IMR-90 (cell line): ENCODE results near the gene PITPNB. TPM values are rescaled to one million over a fixed set of nuclear protein-coding genes. Genes with fewer than 3 reads are reported as not detected.

Experiments
- ATAC-seq: fragments of 200-7000 bp; cut with Tn5 transposase; 2 replicates; pipeline ENCODE4 v1.9.1; 2020; ENCODE audit warnings: low read depth, mild to moderate bottlenecking, moderate library complexity
- BruUV-seq: library from RNA; stranded (reverse); fragments of 400-500 nt; replicated peaks from 2 replicates; lab custom pipeline; 2021; lab: Mats Ljungman, UMichigan
- CTCF ChIA-PET: fragments of 300-600 bp; formaldehyde crosslinking; extraction: SDS; loops from one replicate; lab custom pipeline; 2021; ENCODE audit warnings: antibody characterized with exemption; lab: Yijun Ruan, JAX
- POLR2A ChIA-PET: fragments of 300-600 bp; sonication (Branson Sonifier 250); formaldehyde crosslinking; loops from one replicate; lab custom pipeline; 2022; ENCODE audit warnings: antibody characterized with exemption; ENCODE audit not compliant: unreplicated experiment; lab: Charles Lee
- DNase-seq: peaks from one replicate; pipeline ENCODE4 v3.0.0; 2013
- H2AFZ ChIP-seq: replicated peaks from 2 replicates; pipeline ENCODE3; 2013; ENCODE audit warnings: low read length, mild to moderate bottlenecking; ENCODE audit not compliant: poor library complexity
- H2AK5ac ChIP-seq: 2 replicates; pipeline ENCODE4 v1.6.1; 2013; ENCODE audit warnings: low read depth, low read length, inconsistent platforms
- H2AK9ac ChIP-seq: replicated peaks from 2 replicates; pipeline ENCODE3; 2013; ENCODE audit warnings: mild to moderate bottlenecking, low read depth, low read length, moderate library complexity; ENCODE audit not compliant: poor library complexity
- H2BK120ac ChIP-seq: 2 replicates; pipeline ENCODE4 v1.6.1; 2013; ENCODE audit warnings: low read depth, low read length, inconsistent platforms
- H2BK15ac ChIP-seq: 3 replicates; pipeline ENCODE4 v1.6.1; 2013; ENCODE audit warnings: low read depth, low read length, inconsistent platforms
- H2BK20ac ChIP-seq: 2 replicates; pipeline ENCODE4 v1.6.1; 2013; ENCODE audit warnings: low read depth, mild to moderate bottlenecking, inconsistent platforms, low read length, moderate library complexity
- H2BK5ac ChIP-seq: 2 replicates; pipeline ENCODE4 v1.6.1; 2013; ENCODE audit warnings: mild to moderate bottlenecking, low read depth, low read length, inconsistent platforms; ENCODE audit not compliant: poor library complexity, severe bottlenecking
- H3K14ac ChIP-seq: replicated peaks from 2 replicates; pipeline ENCODE4 v1.6.1; 2013; ENCODE audit warnings: low read depth, low read length, inconsistent platforms
- H3K18ac ChIP-seq: 2 replicates; pipeline ENCODE4 v1.6.1; 2013; ENCODE audit warnings: low read depth, low read length, control low read depth
- H3K23ac ChIP-seq: 2 replicates; pipeline ENCODE4 v1.6.1; 2013; ENCODE audit warnings: low read depth, low read length, inconsistent platforms
- H3K27ac ChIP-seq: 2 replicates; pipeline ENCODE4 v1.5.1; 2013; ENCODE audit warnings: mild to moderate bottlenecking, control low read depth, low read length; ENCODE audit not compliant: insufficient read depth
- H3K27me3 ChIP-seq: 2 replicates; pipeline ENCODE4 v1.6.1; 2013; ENCODE audit warnings: low read length; ENCODE audit not compliant: control insufficient read depth, insufficient read depth
- H3K36me3 ChIP-seq: 2 replicates; pipeline ENCODE4 v1.6.1; 2013; ENCODE audit warnings: low read length, mixed read lengths; ENCODE audit not compliant: control insufficient read depth, insufficient read depth
- H3K4ac ChIP-seq: 2 replicates; pipeline ENCODE4 v1.6.1; 2013; ENCODE audit warnings: low read depth, low read length, inconsistent platforms
- H3K4me1 ChIP-seq: 2 replicates; pipeline ENCODE4 v1.6.1; 2013; ENCODE audit warnings: low read length, mixed read lengths; ENCODE audit not compliant: control insufficient read depth, insufficient read depth
- H3K4me2 ChIP-seq: 2 replicates; pipeline ENCODE4 v1.6.1; 2013; ENCODE audit warnings: low read depth, mild to moderate bottlenecking, control low read depth, low read length, moderate library complexity
- H3K4me3 ChIP-seq: 2 replicates; pipeline ENCODE4 v1.5.1; 2013; ENCODE audit warnings: low read depth, mild to moderate bottlenecking, control low read depth, low read length, moderate library complexity; ENCODE audit not compliant: insufficient read depth
- H3K56ac ChIP-seq: 2 replicates; pipeline ENCODE4 v1.6.1; 2013; ENCODE audit warnings: low read length, inconsistent platforms; ENCODE audit not compliant: insufficient read depth; ENCODE audit errors: extremely low read depth
- H3K79me1 ChIP-seq, 2 experiments: 2 replicates each; pipeline ENCODE4 v1.6.1; 2013; ENCODE audit warnings: low read length in 2 of 2, inconsistent platforms in 1 of 2, low read depth in 1 of 2
- H3K9ac ChIP-seq: 2 replicates; pipeline ENCODE4 v1.6.1; 2013; ENCODE audit warnings: low read depth, low read length, control low read depth
- H3K9me1 ChIP-seq: 2 replicates; pipeline ENCODE4 v1.6.1; 2013; ENCODE audit warnings: low read length, inconsistent platforms; ENCODE audit not compliant: insufficient read depth
- H3K9me3 ChIP-seq: 2 replicates; pipeline ENCODE4 v1.6.1; 2013; ENCODE audit warnings: low read length; ENCODE audit not compliant: control insufficient read depth, insufficient read depth
- H4K20me1 ChIP-seq: 2 replicates; pipeline ENCODE4 v1.6.1; 2013; ENCODE audit warnings: low read length, inconsistent platforms; ENCODE audit not compliant: insufficient read depth
- H4K5ac ChIP-seq: 2 replicates; pipeline ENCODE4 v1.6.1; 2013; ENCODE audit warnings: mild to moderate bottlenecking, low read depth, low read length, control low read depth
- H4K8ac ChIP-seq, 2 experiments: 2 replicates each; pipeline ENCODE4 v1.6.1; 2013; ENCODE audit warnings: low read depth in 2 of 2, low read length in 2 of 2, control low read depth in 1 of 2, inconsistent platforms in 1 of 2
- H4K91ac ChIP-seq: 2 replicates; pipeline ENCODE4 v1.6.1; 2013; ENCODE audit warnings: low read depth, low read length, inconsistent platforms; ENCODE audit not compliant: insufficient read depth
- BHLHE40 ChIP-seq: fragments of 150-350 bp; IDR thresholded peaks from 2 replicates; pipeline ENCODE4 v1.6.1; 2016; ENCODE audit warnings: mild to moderate bottlenecking, low read depth, low read length
- CEBPB ChIP-seq: IDR thresholded peaks from 2 replicates; pipeline ENCODE4 v1.6.1; 2012; ENCODE audit warnings: low read depth, low read length, improper control_type of control experiment
- CHD1 ChIP-seq: IDR thresholded peaks from 2 replicates; pipeline ENCODE4 v1.6.1; 2012; ENCODE audit warnings: low read depth, low read length, improper control_type of control experiment
- CTCF ChIP-seq: conservative IDR thresholded peaks from 2 replicates; pipeline ENCODE4 v1.5.1; 2012; ENCODE audit warnings: mild to moderate bottlenecking, low read depth, low read length, improper control_type of control experiment
- FOS ChIP-seq: fragments of 150-350 bp; IDR thresholded peaks from 2 replicates; pipeline ENCODE4 v1.6.1; 2016; ENCODE audit warnings: low read depth, low read length
- MAFK ChIP-seq: IDR thresholded peaks from 2 replicates; pipeline ENCODE4 v1.6.1; 2012; ENCODE audit warnings: low read depth, low read length, improper control_type of control experiment
- MAZ ChIP-seq: IDR thresholded peaks from 2 replicates; pipeline ENCODE4 v1.6.1; 2012; ENCODE audit warnings: low read depth, mild to moderate bottlenecking, low read length, improper control_type of control experiment, moderate library complexity, borderline replicate concordance
- MXI1 ChIP-seq: IDR thresholded peaks from 2 replicates; pipeline ENCODE4 v1.6.1; 2012; ENCODE audit warnings: low read depth, mild to moderate bottlenecking, low read length, moderate library complexity, borderline replicate concordance
- POLR2A ChIP-seq: IDR thresholded peaks from 2 replicates; pipeline ENCODE4 v1.6.1; 2012; ENCODE audit warnings: mild to moderate bottlenecking, low read depth, low read length
- RAD21 ChIP-seq: IDR thresholded peaks from 2 replicates; pipeline ENCODE4 v1.6.1; 2012; ENCODE audit warnings: low read length, improper control_type of control experiment
- SMC3 ChIP-seq: fragments of 150-350 bp; IDR thresholded peaks from 2 replicates; pipeline ENCODE4 v1.6.1; 2016; ENCODE audit warnings: low read depth, mild to moderate bottlenecking, antibody characterized with exemption, low read length, moderate library complexity
- USF2 ChIP-seq: fragments of 150-350 bp; IDR thresholded peaks from 2 replicates; pipeline ENCODE4 v1.6.1; 2017; ENCODE audit warnings: mild to moderate bottlenecking, antibody characterized with exemption, low read length, low read depth
- WGBS, 2 experiments: methylation state at CpG; one replicate each; pipeline versions ENCODE4 v1.1.5 to v1.1.7; 2013; ENCODE audit warnings: missing lambda C conversion rate in 2 of 2; ENCODE audit not compliant: insufficient read length in 1 of 2; ENCODE audit errors: extremely low coverage in 2 of 2; 5-methylcytosine and 5-hydroxymethylcytosine counted together
- dilution Hi-C: fragments of 300-500 bp; cut with HindIII; formaldehyde crosslinking; loops from one replicate; pipeline ENCODE4 v1.14.3; 2018; ENCODE audit warnings: low sequenced_read_pairs; ENCODE audit not compliant: unreplicated experiment
- in situ Hi-C: fragments of 300-500 bp; cut with MboI; formaldehyde crosslinking; loops from 3 replicates; pipeline ENCODE4 v1.14.3; 2019; ENCODE audit warnings: low sequenced_read_pairs, inconsistent platforms, mixed read lengths
- intact Hi-C: fragments of 100-400 bp; cut with micrococcal nuclease; formaldehyde crosslinking; loops from 2 replicates; pipeline ENCODE4 v1.10.0; 2022
- polyA plus RNA-seq, 3 experiments: library from polyadenylated mRNA; depleted of rRNA; stranded (reverse); fragments of >200 nt; gene quantifications; 2 replicates each; pipeline ENCODE4 v1.2.3, GENCODE V29; 2012; ENCODE audit warnings: low replicate concordance in 1 of 3
- total RNA-seq: library from RNA; depleted of rRNA; stranded (reverse); fragments of >200 nt; gene quantifications from 2 replicates; pipeline ENCODE4 v1.2.3, GENCODE V29; 2012
- TF ChIP-seq, protein P1 (sequence below): fragments of 150-350 bp; IDR thresholded peaks from 2 replicates; pipeline ENCODE4 v1.6.1; 2016; ENCODE audit warnings: low read depth, mild to moderate bottlenecking, low read length, moderate library complexity, borderline replicate concordance

Gene PITPNB
- total and polyA plus RNA-seq, 2 of the 4 experiments (the other 2 are of a cell fraction) = 19.7 to 54.5 TPM

GRCh38 chr22:27881421-27881820 lies 37.6 kb downstream of the PITPNB start:
- TF ChIP-seq FOS (no peak), RAD21 (no peak), CHD1 (no peak), POLR2A (no peak), MAZ (no peak), BHLHE40 (no peak), CEBPB (no peak), CTCF (no peak), MAFK (no peak), MXI1 (no peak), USF2 (no peak), SMC3 (no peak)
- TF ChIP-seq, protein P1, sequence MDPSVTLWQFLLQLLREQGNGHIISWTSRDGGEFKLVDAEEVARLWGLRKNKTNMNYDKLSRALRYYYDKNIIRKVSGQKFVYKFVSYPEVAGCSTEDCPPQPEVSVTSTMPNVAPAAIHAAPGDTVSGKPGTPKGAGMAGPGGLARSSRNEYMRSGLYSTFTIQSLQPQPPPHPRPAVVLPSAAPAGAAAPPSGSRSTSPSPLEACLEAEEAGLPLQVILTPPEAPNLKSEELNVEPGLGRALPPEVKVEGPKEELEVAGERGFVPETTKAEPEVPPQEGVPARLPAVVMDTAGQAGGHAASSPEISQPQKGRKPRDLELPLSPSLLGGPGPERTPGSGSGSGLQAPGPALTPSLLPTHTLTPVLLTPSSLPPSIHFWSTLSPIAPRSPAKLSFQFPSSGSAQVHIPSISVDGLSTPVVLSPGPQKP = no peak

More at GRCh38 chr22:27881421-27881820, 37.6 kb downstream of the PITPNB start:
- Histone ChIP-seq H3K4me3 (no peak overlapping the region), H3K18ac (peak overlapping the region; percentile 73; the same call in 1 of the 2 replicates), H3K9me1 (peaks cover 20% of the 10 kb centered on the region), H3K4me2 (peak overlapping the region; percentile 0; the same call in 1 of the 2 replicates), H2AFZ (no peak overlapping the region), H4K91ac (peak overlapping the region; percentile 14; the same call in 1 of the 2 replicates), H3K27ac (peak overlapping the region; percentile 67), H4K8ac (peak overlapping the region; percentile 12 to 81; a peak in 3 of 4 replicates), H3K9me3 (no peaks in the 10 kb centered on the region), H3K56ac (peak overlapping the region; percentile 33), H3K23ac (peak overlapping the region; percentile 40), H3K36me3 (peaks cover 14% of the 10 kb centered on the region), H2BK5ac (peak overlapping the region; percentile 89), H4K20me1 (peaks cover 4% of the 10 kb centered on the region; the same call in 1 of the 2 replicates), H2BK20ac (peak overlapping the region; percentile 83; the same call in 1 of the 2 replicates), H3K4ac (peak overlapping the region; percentile 39; the same call in 1 of the 2 replicates), H2AK9ac (no peak overlapping the region), H4K5ac (peak overlapping the region; percentile 51; the same call in 1 of the 2 replicates), H3K4me1 (peaks cover 30% of the 10 kb centered on the region), H3K9ac (peak overlapping the region; percentile 16; the same call in 1 of the 2 replicates), H3K27me3 (no peaks in the 10 kb centered on the region), H2BK15ac (peak overlapping the region; percentile 25; the same call in 1 of the 3 replicates), H2BK120ac (peak overlapping the region; percentile 81), H3K79me1 (peaks cover 31 to 61% of the 10 kb centered on the region in 2 experiments), H2AK5ac (no peak overlapping the region), H3K14ac (no peak overlapping the region)
- 0% methylated on average over 1 of the region's 3 CpGs; no CpG with 5 or more reads in 1 of the 2 experiments for WGBS, 2 experiments
- in situ Hi-C loops (loop anchor here (10.0 kb wide), 1 partner anchor 703 kb away; no protein-coding TSS in a partner anchor), intact Hi-C loops (loop anchor here (1.0 to 5.0 kb wide), 4 partner anchors 128 to 1124 kb away; no protein-coding TSS in a partner anchor), dilution Hi-C loops (no loop called here)
- BruUV-seq = no TSS peak
- DNase-seq = peak; percentile 62
- ChIA-PET POLR2A (no interaction called here), CTCF (interaction anchor here (0.8 to 2.9 kb wide), 6 partner anchors 14 to 139 kb away, joined by 3 to 9 read pairs (median 4); partner anchors contain the start of gene PITPNB)
- peak; percentile 30 for ATAC-seq
